WTC11 (cell line): ENCODE data around the gene DPP7. TPM values are rescaled to one million over a fixed set of nuclear protein-coding genes. Genes with fewer than 3 reads are reported as not detected.

ENCODE experiments used
- ATAC-seq: fragments of 200-7000 bp; cut with Tn5 transposase; 2 replicates; pipeline ENCODE4 v1.10.0; 2021; ENCODE audit warnings: mild to moderate bottlenecking, moderate library complexity
- CTCF ChIA-PET: fragments of 300-600 bp; sonication (Branson Sonifier 250); formaldehyde crosslinking; loops from one replicate; lab custom pipeline; 2021; ENCODE audit warnings: antibody characterized with exemption; lab: Charles Lee
- POLR2A ChIA-PET: fragments of 350-600 bp; sonication (Branson Sonifier 250); formaldehyde crosslinking; loops from one replicate; lab custom pipeline; 2021; ENCODE audit warnings: antibody characterized with exemption; lab: Charles Lee
- DNase-seq: peaks from one replicate; pipeline ENCODE4 v3.0.0; 2021; ENCODE audit warnings: low spot score
- H3K27ac Mint-ChIP-seq: 2 replicates; pipeline ENCODE4 v1.8.0; 2021; ENCODE audit warnings: mixed read lengths
- H3K27me3 Mint-ChIP-seq: 2 replicates; pipeline ENCODE4 v1.8.0; 2021; ENCODE audit warnings: low read depth, mild to moderate bottlenecking, moderate library complexity, mixed read lengths
- H3K36me3 Mint-ChIP-seq: 2 replicates; pipeline ENCODE4 v1.8.0; 2021; ENCODE audit warnings: mixed read lengths
- H3K4me1 Mint-ChIP-seq: 2 replicates; pipeline ENCODE4 v1.8.0; 2022; ENCODE audit warnings: mixed read lengths
- H3K4me3 Mint-ChIP-seq: 2 replicates; pipeline ENCODE4 v1.8.0; 2021; ENCODE audit warnings: mild to moderate bottlenecking, moderate library complexity, mixed read lengths
- H3K9me3 Mint-ChIP-seq: 2 replicates; pipeline ENCODE4 v1.8.0; 2021; ENCODE audit warnings: mixed read lengths
- ATF1 ChIP-seq: sonication (generic); formaldehyde crosslinking; IDR thresholded peaks from 2 replicates; pipeline ENCODE4 v1.8.1; 2023; ENCODE audit warnings: mild to moderate bottlenecking, moderate library complexity, missing genetic modification reagents
- ESRRA ChIP-seq: sonication (generic); formaldehyde crosslinking; IDR thresholded peaks from 2 replicates; pipeline ENCODE4 v1.8.1; 2022; ENCODE audit warnings: mild to moderate bottlenecking, missing genetic modification reagents, borderline replicate concordance
- FOXK1 ChIP-seq: sonication (generic); formaldehyde crosslinking; IDR thresholded peaks from 2 replicates; pipeline ENCODE4 v1.8.0; 2022; ENCODE audit warnings: mild to moderate bottlenecking, moderate library complexity, missing genetic modification reagents
- IRF2 ChIP-seq: sonication (generic); formaldehyde crosslinking; IDR thresholded peaks from 2 replicates; pipeline ENCODE4 v1.8.0; 2022; ENCODE audit warnings: low read depth, missing genetic modification reagents, borderline replicate concordance
- JAZF1 ChIP-seq: fragments of 250-450 bp; sonication (Bioruptor Pico); IDR thresholded peaks from 2 replicates; pipeline ENCODE4 v1.9.0; 2021; ENCODE audit warnings: moderate library complexity, mild to moderate bottlenecking, inconsistent platforms
- KAT7 ChIP-seq: sonication (generic); formaldehyde crosslinking; IDR thresholded peaks from 2 replicates; pipeline ENCODE4 v1.8.1; 2023; ENCODE audit warnings: missing genetic modification reagents, mild to moderate bottlenecking, borderline replicate concordance
- NFYB ChIP-seq: sonication (generic); formaldehyde crosslinking; conservative IDR thresholded peaks from 2 replicates; pipeline ENCODE4 v1.8.0; 2022; ENCODE audit warnings: low read depth, missing genetic modification reagents
- PRRX2 ChIP-seq: fragments of 250-450 bp; sonication (Bioruptor Pico); IDR thresholded peaks from 2 replicates; pipeline ENCODE4 v1.8.0; 2021; ENCODE audit warnings: mild to moderate bottlenecking
- RORB ChIP-seq: fragments of 250-450 bp; sonication (Bioruptor Pico); IDR thresholded peaks from 2 replicates; pipeline ENCODE4 v1.9.0; 2021; ENCODE audit warnings: mild to moderate bottlenecking
- SMAD3 ChIP-seq: sonication (generic); formaldehyde crosslinking; IDR thresholded peaks from 2 replicates; pipeline ENCODE4 v1.8.0; 2022; ENCODE audit warnings: missing genetic modification reagents, mild to moderate bottlenecking, borderline replicate concordance
- SOX15 ChIP-seq: fragments of 250-450 bp; sonication (Bioruptor Pico); IDR thresholded peaks from 2 replicates; pipeline ENCODE4 v1.9.0; 2021; ENCODE audit warnings: mild to moderate bottlenecking
- SP1 ChIP-seq: sonication (generic); formaldehyde crosslinking; conservative IDR thresholded peaks from 2 replicates; pipeline ENCODE4 v1.8.1; 2022; ENCODE audit warnings: missing genetic modification reagents
- TEAD4 ChIP-seq: sonication (generic); formaldehyde crosslinking; IDR thresholded peaks from 2 replicates; pipeline ENCODE4 v1.8.0; 2022; ENCODE audit warnings: mild to moderate bottlenecking, missing genetic modification reagents
- total RNA-seq: library from RNA; stranded (reverse); gene quantifications from 3 replicates; pipeline ENCODE4 v1.2.3, GENCODE V29; 2021
- TF ChIP-seq, protein P1 (sequence below): sonication (generic); formaldehyde crosslinking; IDR thresholded peaks from 2 replicates; pipeline ENCODE4 v1.8.0; 2023; ENCODE audit warnings: mild to moderate bottlenecking, missing genetic modification reagents
- TF ChIP-seq, protein P2 (sequence below): sonication (generic); formaldehyde crosslinking; IDR thresholded peaks from 2 replicates; pipeline ENCODE4 v1.8.0; 2022; ENCODE audit warnings: mild to moderate bottlenecking, missing genetic modification reagents
- TF ChIP-seq, protein P3 (sequence below): sonication (generic); formaldehyde crosslinking; IDR thresholded peaks from 2 replicates; pipeline ENCODE4 v1.8.1; 2022; ENCODE audit warnings: low read depth, missing genetic modification reagents, borderline replicate concordance
- TF ChIP-seq, protein P4 (sequence below): sonication (generic); formaldehyde crosslinking; IDR thresholded peaks from 2 replicates; pipeline ENCODE4 v1.8.1; 2023; ENCODE audit warnings: mild to moderate bottlenecking, missing genetic modification reagents, borderline replicate concordance
- TF ChIP-seq, protein P5 (sequence below): sonication (generic); formaldehyde crosslinking; IDR thresholded peaks from 2 replicates; pipeline ENCODE4 v1.8.0; 2023; ENCODE audit warnings: missing genetic modification reagents, mild to moderate bottlenecking, borderline replicate concordance
- TF ChIP-seq, protein P6 (sequence below): fragments of 250-450 bp; sonication (Bioruptor Pico); conservative IDR thresholded peaks from 2 replicates; pipeline ENCODE4 v1.9.0; 2021; ENCODE audit warnings: mild to moderate bottlenecking

Gene DPP7
- total RNA-seq, 1 experiment from 2014 or later, result 38.9 TPM

DNA sequence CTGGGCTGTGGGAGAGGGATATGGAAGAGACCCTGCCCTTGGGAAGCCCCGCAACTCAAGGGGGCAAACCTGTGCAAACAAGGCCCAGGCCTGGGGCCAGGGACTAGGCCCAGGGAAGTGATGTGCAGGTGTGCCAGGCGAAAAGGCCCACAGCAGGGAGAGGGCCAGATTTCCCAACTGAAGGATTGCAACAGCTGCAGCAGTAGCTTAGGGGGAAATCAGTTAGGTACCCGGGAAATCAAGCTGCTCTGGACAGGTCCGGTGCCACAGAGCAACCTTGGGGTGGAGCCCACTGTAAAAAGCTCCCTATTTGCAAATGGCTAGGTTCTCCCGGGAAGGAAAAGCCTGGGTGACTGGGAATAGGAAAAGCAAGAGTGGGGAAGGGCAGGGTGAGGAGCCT lies 34.8 kb upstream of the DPP7 start:
- ChIA-PET POLR2A (interaction anchor here (0.5 kb wide), 1 partner anchor 14 kb away, joined by 4 read pairs; no protein-coding TSS in a partner anchor), CTCF (interaction anchor here (0.8 to 3.6 kb wide), 8 partner anchors 13 to 307 kb away, joined by 3 to 19 read pairs (median 5); partner anchors contain the start of genes AJM1 and NPDC1)
- no peaks in the 10 kb centered on the region for H3K9me3 Mint-ChIP-seq
- TF ChIP-seq FOXK1 (CRISPR knock-in tag) (no peak), SMAD3 (CRISPR knock-in tag) (no peak), SP1 (CRISPR knock-in tag) (no peak)
- ATAC-seq (no peak), DNase-seq (no peak)
- H3K4me1 Mint-ChIP-seq, result no peaks in the 10 kb centered on the region; the same call in 1 of the 2 replicates
- H3K36me3 Mint-ChIP-seq, result no peaks in the 10 kb centered on the region
- H3K27ac Mint-ChIP-seq, result no peak overlapping the region
- peaks cover 2% of the 10 kb centered on the region; the same call in 1 of the 2 replicates for H3K27me3 Mint-ChIP-seq
- H3K4me3 Mint-ChIP-seq, result no peak overlapping the region

DNA sequence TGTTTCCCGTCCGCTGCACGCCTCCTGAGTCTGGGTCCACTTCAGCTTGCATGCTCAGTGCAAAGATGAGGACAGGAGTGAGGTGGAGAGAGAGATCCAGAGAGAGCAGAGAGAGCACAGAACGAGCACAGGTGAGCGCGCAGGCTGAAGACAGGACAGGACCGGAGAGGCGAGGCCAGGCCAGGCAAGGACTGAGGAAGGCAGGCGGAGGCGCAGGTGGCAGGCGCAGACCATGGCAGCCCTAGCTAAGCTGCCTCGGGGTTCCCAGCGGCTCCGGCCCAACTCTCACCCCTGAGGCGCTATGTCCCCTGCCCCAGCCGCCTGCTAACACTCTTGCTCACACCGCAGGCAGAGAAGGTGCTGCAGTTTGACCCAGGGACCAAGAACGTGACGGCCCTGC lies 34.1 kb upstream of the DPP7 start:
- Mint-ChIP-seq H3K27ac (no peak overlapping the region), H3K27me3 (peaks cover 5% of the 10 kb centered on the region; the same call in 1 of the 2 replicates), H3K36me3 (no peaks in the 10 kb centered on the region), H3K4me3 (no peak overlapping the region), H3K9me3 (no peaks in the 10 kb centered on the region), H3K4me1 (no peaks in the 10 kb centered on the region; the same call in 1 of the 2 replicates)
- ATAC-seq (no peak), DNase-seq (no peak)
- CTCF ChIA-PET, result interaction anchor here (1.0 to 1.7 kb wide), 6 partner anchors 14 to 306 kb away, joined by 3 to 8 read pairs (median 4); partner anchors contain the start of genes AJM1, NPDC1 and TPRN
- POLR2A ChIA-PET, result no interaction called here
- TF ChIP-seq ESRRA (no peak), KAT7 (no peak), RORB (no peak), TEAD4 (CRISPR knock-in tag) (no peak), NFYB (CRISPR knock-in tag) (no peak), PRRX2 (no peak), IRF2 (CRISPR knock-in tag) (no peak), SMAD3 (CRISPR knock-in tag) (no peak), JAZF1 (CRISPR knock-in tag) (no peak), ATF1 (CRISPR knock-in tag) (no peak), SOX15 (CRISPR knock-in tag) (no peak)
- TF ChIP-seq, protein P1, sequence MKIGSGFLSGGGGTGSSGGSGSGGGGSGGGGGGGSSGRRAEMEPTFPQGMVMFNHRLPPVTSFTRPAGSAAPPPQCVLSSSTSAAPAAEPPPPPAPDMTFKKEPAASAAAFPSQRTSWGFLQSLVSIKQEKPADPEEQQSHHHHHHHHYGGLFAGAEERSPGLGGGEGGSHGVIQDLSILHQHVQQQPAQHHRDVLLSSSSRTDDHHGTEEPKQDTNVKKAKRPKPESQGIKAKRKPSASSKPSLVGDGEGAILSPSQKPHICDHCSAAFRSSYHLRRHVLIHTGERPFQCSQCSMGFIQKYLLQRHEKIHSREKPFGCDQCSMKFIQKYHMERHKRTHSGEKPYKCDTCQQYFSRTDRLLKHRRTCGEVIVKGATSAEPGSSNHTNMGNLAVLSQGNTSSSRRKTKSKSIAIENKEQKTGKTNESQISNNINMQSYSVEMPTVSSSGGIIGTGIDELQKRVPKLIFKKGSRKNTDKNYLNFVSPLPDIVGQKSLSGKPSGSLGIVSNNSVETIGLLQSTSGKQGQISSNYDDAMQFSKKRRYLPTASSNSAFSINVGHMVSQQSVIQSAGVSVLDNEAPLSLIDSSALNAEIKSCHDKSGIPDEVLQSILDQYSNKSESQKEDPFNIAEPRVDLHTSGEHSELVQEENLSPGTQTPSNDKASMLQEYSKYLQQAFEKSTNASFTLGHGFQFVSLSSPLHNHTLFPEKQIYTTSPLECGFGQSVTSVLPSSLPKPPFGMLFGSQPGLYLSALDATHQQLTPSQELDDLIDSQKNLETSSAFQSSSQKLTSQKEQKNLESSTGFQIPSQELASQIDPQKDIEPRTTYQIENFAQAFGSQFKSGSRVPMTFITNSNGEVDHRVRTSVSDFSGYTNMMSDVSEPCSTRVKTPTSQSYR (CRISPR knock-in tag), result no peak
- TF ChIP-seq, protein P2, sequence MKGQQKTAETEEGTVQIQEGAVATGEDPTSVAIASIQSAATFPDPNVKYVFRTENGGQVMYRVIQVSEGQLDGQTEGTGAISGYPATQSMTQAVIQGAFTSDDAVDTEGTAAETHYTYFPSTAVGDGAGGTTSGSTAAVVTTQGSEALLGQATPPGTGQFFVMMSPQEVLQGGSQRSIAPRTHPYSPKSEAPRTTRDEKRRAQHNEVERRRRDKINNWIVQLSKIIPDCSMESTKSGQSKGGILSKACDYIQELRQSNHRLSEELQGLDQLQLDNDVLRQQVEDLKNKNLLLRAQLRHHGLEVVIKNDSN (CRISPR knock-in tag), result no peak
- TF ChIP-seq, protein P3, sequence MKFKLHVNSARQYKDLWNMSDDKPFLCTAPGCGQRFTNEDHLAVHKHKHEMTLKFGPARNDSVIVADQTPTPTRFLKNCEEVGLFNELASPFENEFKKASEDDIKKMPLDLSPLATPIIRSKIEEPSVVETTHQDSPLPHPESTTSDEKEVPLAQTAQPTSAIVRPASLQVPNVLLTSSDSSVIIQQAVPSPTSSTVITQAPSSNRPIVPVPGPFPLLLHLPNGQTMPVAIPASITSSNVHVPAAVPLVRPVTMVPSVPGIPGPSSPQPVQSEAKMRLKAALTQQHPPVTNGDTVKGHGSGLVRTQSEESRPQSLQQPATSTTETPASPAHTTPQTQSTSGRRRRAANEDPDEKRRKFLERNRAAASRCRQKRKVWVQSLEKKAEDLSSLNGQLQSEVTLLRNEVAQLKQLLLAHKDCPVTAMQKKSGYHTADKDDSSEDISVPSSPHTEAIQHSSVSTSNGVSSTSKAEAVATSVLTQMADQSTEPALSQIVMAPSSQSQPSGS (CRISPR knock-in tag), result no peak
- TF ChIP-seq, protein P4, sequence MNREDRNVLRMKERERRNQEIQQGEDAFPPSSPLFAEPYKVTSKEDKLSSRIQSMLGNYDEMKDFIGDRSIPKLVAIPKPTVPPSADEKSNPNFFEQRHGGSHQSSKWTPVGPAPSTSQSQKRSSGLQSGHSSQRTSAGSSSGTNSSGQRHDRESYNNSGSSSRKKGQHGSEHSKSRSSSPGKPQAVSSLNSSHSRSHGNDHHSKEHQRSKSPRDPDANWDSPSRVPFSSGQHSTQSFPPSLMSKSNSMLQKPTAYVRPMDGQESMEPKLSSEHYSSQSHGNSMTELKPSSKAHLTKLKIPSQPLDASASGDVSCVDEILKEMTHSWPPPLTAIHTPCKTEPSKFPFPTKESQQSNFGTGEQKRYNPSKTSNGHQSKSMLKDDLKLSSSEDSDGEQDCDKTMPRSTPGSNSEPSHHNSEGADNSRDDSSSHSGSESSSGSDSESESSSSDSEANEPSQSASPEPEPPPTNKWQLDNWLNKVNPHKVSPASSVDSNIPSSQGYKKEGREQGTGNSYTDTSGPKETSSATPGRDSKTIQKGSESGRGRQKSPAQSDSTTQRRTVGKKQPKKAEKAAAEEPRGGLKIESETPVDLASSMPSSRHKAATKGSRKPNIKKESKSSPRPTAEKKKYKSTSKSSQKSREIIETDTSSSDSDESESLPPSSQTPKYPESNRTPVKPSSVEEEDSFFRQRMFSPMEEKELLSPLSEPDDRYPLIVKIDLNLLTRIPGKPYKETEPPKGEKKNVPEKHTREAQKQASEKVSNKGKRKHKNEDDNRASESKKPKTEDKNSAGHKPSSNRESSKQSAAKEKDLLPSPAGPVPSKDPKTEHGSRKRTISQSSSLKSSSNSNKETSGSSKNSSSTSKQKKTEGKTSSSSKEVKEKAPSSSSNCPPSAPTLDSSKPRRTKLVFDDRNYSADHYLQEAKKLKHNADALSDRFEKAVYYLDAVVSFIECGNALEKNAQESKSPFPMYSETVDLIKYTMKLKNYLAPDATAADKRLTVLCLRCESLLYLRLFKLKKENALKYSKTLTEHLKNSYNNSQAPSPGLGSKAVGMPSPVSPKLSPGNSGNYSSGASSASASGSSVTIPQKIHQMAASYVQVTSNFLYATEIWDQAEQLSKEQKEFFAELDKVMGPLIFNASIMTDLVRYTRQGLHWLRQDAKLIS (CRISPR knock-in tag), result no peak
- TF ChIP-seq, protein P5, sequence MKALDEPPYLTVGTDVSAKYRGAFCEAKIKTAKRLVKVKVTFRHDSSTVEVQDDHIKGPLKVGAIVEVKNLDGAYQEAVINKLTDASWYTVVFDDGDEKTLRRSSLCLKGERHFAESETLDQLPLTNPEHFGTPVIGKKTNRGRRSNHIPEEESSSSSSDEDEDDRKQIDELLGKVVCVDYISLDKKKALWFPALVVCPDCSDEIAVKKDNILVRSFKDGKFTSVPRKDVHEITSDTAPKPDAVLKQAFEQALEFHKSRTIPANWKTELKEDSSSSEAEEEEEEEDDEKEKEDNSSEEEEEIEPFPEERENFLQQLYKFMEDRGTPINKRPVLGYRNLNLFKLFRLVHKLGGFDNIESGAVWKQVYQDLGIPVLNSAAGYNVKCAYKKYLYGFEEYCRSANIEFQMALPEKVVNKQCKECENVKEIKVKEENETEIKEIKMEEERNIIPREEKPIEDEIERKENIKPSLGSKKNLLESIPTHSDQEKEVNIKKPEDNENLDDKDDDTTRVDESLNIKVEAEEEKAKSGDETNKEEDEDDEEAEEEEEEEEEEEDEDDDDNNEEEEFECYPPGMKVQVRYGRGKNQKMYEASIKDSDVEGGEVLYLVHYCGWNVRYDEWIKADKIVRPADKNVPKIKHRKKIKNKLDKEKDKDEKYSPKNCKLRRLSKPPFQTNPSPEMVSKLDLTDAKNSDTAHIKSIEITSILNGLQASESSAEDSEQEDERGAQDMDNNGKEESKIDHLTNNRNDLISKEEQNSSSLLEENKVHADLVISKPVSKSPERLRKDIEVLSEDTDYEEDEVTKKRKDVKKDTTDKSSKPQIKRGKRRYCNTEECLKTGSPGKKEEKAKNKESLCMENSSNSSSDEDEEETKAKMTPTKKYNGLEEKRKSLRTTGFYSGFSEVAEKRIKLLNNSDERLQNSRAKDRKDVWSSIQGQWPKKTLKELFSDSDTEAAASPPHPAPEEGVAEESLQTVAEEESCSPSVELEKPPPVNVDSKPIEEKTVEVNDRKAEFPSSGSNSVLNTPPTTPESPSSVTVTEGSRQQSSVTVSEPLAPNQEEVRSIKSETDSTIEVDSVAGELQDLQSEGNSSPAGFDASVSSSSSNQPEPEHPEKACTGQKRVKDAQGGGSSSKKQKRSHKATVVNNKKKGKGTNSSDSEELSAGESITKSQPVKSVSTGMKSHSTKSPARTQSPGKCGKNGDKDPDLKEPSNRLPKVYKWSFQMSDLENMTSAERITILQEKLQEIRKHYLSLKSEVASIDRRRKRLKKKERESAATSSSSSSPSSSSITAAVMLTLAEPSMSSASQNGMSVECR (CRISPR knock-in tag), result no peak
- TF ChIP-seq, protein P6, sequence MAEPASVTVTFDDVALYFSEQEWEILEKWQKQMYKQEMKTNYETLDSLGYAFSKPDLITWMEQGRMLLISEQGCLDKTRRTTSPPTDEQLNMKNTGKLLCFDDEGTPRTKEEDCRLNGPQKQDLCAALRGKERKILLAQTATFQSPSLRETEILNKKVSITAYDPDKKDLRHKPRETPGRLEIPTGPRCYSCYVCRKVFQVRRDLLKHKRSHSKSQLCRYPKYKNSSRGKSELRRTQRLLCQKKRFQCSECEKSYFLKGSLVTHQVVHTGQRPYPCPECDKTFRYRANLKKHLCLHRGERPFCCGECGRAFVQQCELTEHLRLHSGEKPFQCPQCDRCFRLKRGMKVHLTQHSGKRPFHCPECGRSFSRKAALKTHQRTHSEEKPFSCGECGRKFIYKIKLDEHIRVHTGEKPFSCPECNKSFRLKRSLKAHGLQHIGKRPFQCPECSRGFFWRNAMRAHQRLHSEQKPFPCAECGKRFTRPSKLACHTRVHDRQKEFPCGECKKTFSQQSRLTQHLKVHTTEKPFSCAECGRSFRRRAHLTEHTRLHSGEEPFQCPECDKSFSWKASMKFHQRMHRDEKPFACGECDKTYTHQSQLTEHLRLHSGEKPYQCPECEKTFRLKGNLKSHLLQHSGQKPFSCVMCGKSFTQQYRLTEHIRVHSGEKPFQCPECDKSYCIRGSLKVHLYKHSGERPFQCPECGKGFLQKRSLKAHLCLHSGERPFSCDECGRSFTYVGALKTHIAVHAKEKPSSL (CRISPR knock-in tag), result no peak
